GM12878 (cell line): ENCODE results near the gene ITK. TPM values are rescaled to one million over a fixed set of nuclear protein-coding genes. Genes with fewer than 3 reads are reported as not detected.

Source experiments
- ATAC-seq: fragments of 200-7000 bp; cut with Tn5 transposase; 3 replicates; pipeline ENCODE4 v1.9.1; 2020; ENCODE audit warnings: mild to moderate bottlenecking, moderate library complexity
- BruUV-seq: library from RNA; stranded (reverse); fragments of 400-500 nt; replicated peaks from 2 replicates; lab custom pipeline; 2021; lab: Mats Ljungman, UMichigan
- CTCF ChIA-PET: fragments of 300-600 bp; sonication (Branson Sonifier 250); formaldehyde crosslinking; extraction: SDS; loops from one replicate; lab custom pipeline; 2021; ENCODE audit warnings: inconsistent platforms; lab: Yijun Ruan, JAX
- POLR2A ChIA-PET: fragments of 350-600 bp; formaldehyde crosslinking; extraction: SDS; loops from one replicate; lab custom pipeline; 2021; ENCODE audit warnings: inconsistent platforms; lab: Charles Lee
- RAD21 ChIA-PET: fragments of 300-600 bp; sonication (Branson Sonifier 250); formaldehyde crosslinking; loops from one replicate; lab custom pipeline; 2023; ENCODE audit warnings: antibody characterized with exemption; ENCODE audit not compliant: unreplicated experiment; lab: Charles Lee
- SMC1A ChIA-PET: fragments of 300-600 bp; sonication (Branson Sonifier 250); formaldehyde crosslinking; loops from one replicate; lab custom pipeline; 2023; ENCODE audit not compliant: unreplicated experiment, uncharacterized antibody; lab: Charles Lee
- DNase-seq: peaks from one replicate; pipeline ENCODE4 v3.0.0-alpha.2; 2011; ENCODE audit warnings: low read depth, low spot score
- FAIRE-seq: peaks from 3 replicates; lab custom pipeline; 2011; peaks lifted over from hg19 to GRCh38; lab: Jason Lieb, UNC
- H2AFZ ChIP-seq: 2 replicates; pipeline ENCODE4 v1.6.0; 2011; ENCODE audit warnings: low read depth, low read length, control low read depth; ENCODE audit not compliant: control insufficient read depth
- H3K27ac ChIP-seq: 2 replicates; pipeline ENCODE4 v1.5.1; 2011; ENCODE audit warnings: control low read depth; ENCODE audit not compliant: control insufficient read depth, insufficient read depth
- H3K27me3 ChIP-seq, 2 experiments: replicated peaks in 1 of 2; 2 replicates each; pipeline versions ENCODE4 v1.6.0 to v1.6.1; 2011; ENCODE audit warnings: low read length in 1 of 2; ENCODE audit not compliant: control insufficient read depth in 2 of 2, insufficient read depth in 2 of 2
- H3K36me3 ChIP-seq, 2 experiments: 2 replicates each; pipeline ENCODE4 v1.5.1; 2011; ENCODE audit warnings: low read length in 1 of 2; ENCODE audit not compliant: control insufficient read depth in 2 of 2, insufficient read depth in 2 of 2
- H3K4me1 ChIP-seq: 2 replicates; pipeline ENCODE4 v1.6.1; 2011; ENCODE audit warnings: mild to moderate bottlenecking, low read length, moderate library complexity, mixed read lengths; ENCODE audit not compliant: control insufficient read depth, insufficient read depth
- H3K4me2 ChIP-seq: 2 replicates; pipeline ENCODE4 v1.6.0; 2011; ENCODE audit warnings: control low read depth; ENCODE audit not compliant: control insufficient read depth, insufficient read depth
- H3K4me3 ChIP-seq: fragments of 200-600 bp; sonication (generic); 2 replicates; pipeline ENCODE4 v1.5.1; 2016
- H3K79me2 ChIP-seq: 2 replicates; pipeline ENCODE4 v1.6.0; 2011; ENCODE audit warnings: low read length; ENCODE audit not compliant: control insufficient read depth, insufficient read depth
- H3K9ac ChIP-seq: 2 replicates; pipeline ENCODE4 v1.8.0; 2011; ENCODE audit warnings: low read length, control low read depth, mixed read lengths; ENCODE audit not compliant: control insufficient read depth, insufficient read depth
- H3K9me3 ChIP-seq: replicated peaks from 3 replicates; pipeline ENCODE4 v1.5.1; 2011; ENCODE audit warnings: mild to moderate bottlenecking, low read length; ENCODE audit not compliant: control insufficient read depth, insufficient read depth
- H4K20me1 ChIP-seq: 2 replicates; pipeline ENCODE4 v1.6.0; 2011; ENCODE audit not compliant: control insufficient read depth, insufficient read depth
- BHLHE40 ChIP-seq, 2 experiments: fragments of 450-650 bp in 1 of 2; IDR thresholded peaks; 2 replicates each; pipeline ENCODE4 v1.6.1; 2011 to 2017; ENCODE audit warnings: low read depth in 2 of 2, borderline replicate concordance in 1 of 2, improper control_type of control experiment in 1 of 2, low read length in 1 of 2, mild to moderate bottlenecking in 1 of 2
- CHD4 ChIP-seq: fragments of 200-600 bp; sonication (generic); IDR thresholded peaks from 2 replicates; pipeline ENCODE4 v1.6.1; 2016; ENCODE audit warnings: mild to moderate bottlenecking
- ETV6 ChIP-seq, 2 experiments: fragments of 450-650 bp in 1 of 2; IDR thresholded peaks in 1 of 2; conservative IDR thresholded peaks in 1 of 2; 2 replicates each; pipeline ENCODE4 v1.6.1; 2014; ENCODE audit warnings: antibody characterized with exemption in 1 of 2, borderline replicate concordance in 1 of 2, low read depth in 1 of 2, mild to moderate bottlenecking in 1 of 2, moderate library complexity in 1 of 2
- FOXM1 ChIP-seq: IDR thresholded peaks from 2 replicates; pipeline ENCODE4 v1.6.1; 2012; ENCODE audit warnings: low read depth, mild to moderate bottlenecking, inconsistent platforms, low read length, moderate library complexity
- IKZF2 ChIP-seq, 2 experiments: fragments of 450-650 bp; IDR thresholded peaks; 2 replicates each; pipeline ENCODE4 v1.6.1; 2017; ENCODE audit warnings: mild to moderate bottlenecking in 2 of 2, moderate library complexity in 2 of 2
- MEF2A ChIP-seq: IDR thresholded peaks from 2 replicates; pipeline ENCODE4 v1.6.1; 2011; ENCODE audit warnings: low read depth, mild to moderate bottlenecking, low read length, moderate library complexity; ENCODE audit not compliant: insufficient read depth
- MXI1 ChIP-seq: fragments of 150-350 bp; IDR thresholded peaks from 2 replicates; pipeline ENCODE4 v1.6.1; 2011; ENCODE audit warnings: low read depth, mild to moderate bottlenecking, inconsistent platforms, low read length, improper control_type of control experiment
- NRF1 ChIP-seq: conservative IDR thresholded peaks from 2 replicates; pipeline ENCODE4 v1.6.1; 2011; ENCODE audit warnings: mild to moderate bottlenecking, low read depth, low read length, improper control_type of control experiment
- PML ChIP-seq: IDR thresholded peaks from 2 replicates; pipeline ENCODE4 v1.6.1; 2012; ENCODE audit warnings: low read length, inconsistent platforms
- RAD21 ChIP-seq: IDR thresholded peaks from 2 replicates; pipeline ENCODE4 v1.6.1; 2011; ENCODE audit warnings: mild to moderate bottlenecking, low read depth, low read length, moderate library complexity; ENCODE audit not compliant: insufficient read depth
- RELA ChIP-seq: fragments of 450-650 bp; IDR thresholded peaks from 2 replicates; pipeline ENCODE4 v1.8.0; 2014; ENCODE audit warnings: borderline replicate concordance; ENCODE audit not compliant: partially characterized antibody
- RELB ChIP-seq: fragments of 450-650 bp; IDR thresholded peaks from 2 replicates; pipeline ENCODE4 v1.6.1; 2017; ENCODE audit warnings: low read depth, mild to moderate bottlenecking, moderate library complexity
- SKIL ChIP-seq: fragments of 450-650 bp; IDR thresholded peaks from 2 replicates; pipeline ENCODE4 v1.6.1; 2017; ENCODE audit warnings: mild to moderate bottlenecking, low read depth, inconsistent platforms; ENCODE audit not compliant: poor library complexity, severe bottlenecking
- SUZ12 ChIP-seq: fragments of 200-600 bp; sonication (generic); IDR thresholded peaks from one replicate; pipeline ENCODE4 v1.6.1; 2018; ENCODE audit warnings: antibody characterized with exemption, mild to moderate bottlenecking; ENCODE audit not compliant: unreplicated experiment
- TBL1XR1 ChIP-seq: IDR thresholded peaks from 2 replicates; pipeline ENCODE4 v1.6.1; 2012; ENCODE audit warnings: low read depth, low read length, improper control_type of control experiment
- USF1 ChIP-seq: IDR thresholded peaks from 2 replicates; pipeline ENCODE4 v1.6.1; 2011; ENCODE audit warnings: borderline replicate concordance, low read depth, mild to moderate bottlenecking, moderate library complexity, mixed read lengths, low read length; ENCODE audit not compliant: insufficient read depth; ENCODE audit errors: extremely low read length
- WRNIP1 ChIP-seq: IDR thresholded peaks from 2 replicates; pipeline ENCODE4 v1.6.1; 2011; ENCODE audit warnings: low read depth, low read length, improper control_type of control experiment, borderline replicate concordance
- ZZZ3 ChIP-seq: IDR thresholded peaks from 2 replicates; pipeline ENCODE4 v1.6.1; 2011; ENCODE audit warnings: low read depth; ENCODE audit not compliant: control insufficient read depth, insufficient read length
- in situ Hi-C: fragments of 300-500 bp; cut with MboI; formaldehyde crosslinking; loops from 9 replicates; pipeline ENCODE4 v1.14.3; 2018; ENCODE audit warnings: mixed read lengths
- intact Hi-C: fragments of 100-400 bp; cut with micrococcal nuclease; formaldehyde crosslinking; loops from one replicate; pipeline ENCODE4 v1.14.2; 2022; ENCODE audit not compliant: unreplicated experiment
- polyA plus RNA-seq, 11 experiments: library from polyadenylated mRNA; depleted of rRNA in 4 of 11; unstranded in 6 of 11; stranded (reverse) in 5 of 11; fragments of >200 nt; fragmentation: Nextera tagmentation in 4 of 11; fragmentation: Illumina TruSeq in 1 of 11; extraction: Ambion mirVana in 4 of 11; extraction: Trizol in 1 of 11; gene quantifications; 1 replicate in 1 of 11; 2 replicates in 10 of 11; pipeline versions ENCODE4 v1.2.1 to v1.2.3, GENCODE V29; 2011 to 2016; ENCODE audit warnings: inconsistent platforms in 2 of 11, missing spikeins in 2 of 11, low read depth in 1 of 11
- total RNA-seq, 4 experiments: library from RNA; depleted of rRNA in 3 of 4; stranded (reverse); fragments of >200 nt in 3 of 4; fragmentation: Illumina TruSeq in 1 of 4; extraction: Trizol in 1 of 4; gene quantifications; 2 replicates each; pipeline versions ENCODE4 v1.2.1 to v1.2.3, GENCODE V29; 2013 to 2021

ITK gene
- total and polyA plus RNA-seq, 10 of the 15 experiments (the other 5 are each of a cell fraction or from before 2014, with no cell fraction given) = 0.05 to 2.4 (median 0.76) TPM

GRCh38 chr5:157301066-157301465 is 120.4 kb downstream of the ITK start:
- Histone ChIP-seq H3K4me2 (no peak overlapping the region), H3K4me3 (no peak overlapping the region), H3K9ac (no peak overlapping the region), H3K79me2 (no peaks in the 10 kb centered on the region), H3K27ac (no peak overlapping the region), H4K20me1 (no peaks in the 10 kb centered on the region), H3K4me1 (no peaks in the 10 kb centered on the region), H3K36me3 (peaks cover 12 to 38% of the 10 kb centered on the region in 2 experiments), H3K27me3 (no peaks in the 10 kb centered on the region), H2AFZ (no peak overlapping the region), H3K9me3 (no peaks in the 10 kb centered on the region)
- in situ Hi-C loops = no loop called here
- FAIRE-seq (no peak), ATAC-seq (no peak), DNase-seq (no peak)
- POLR2A ChIA-PET = no interaction called here
- RAD21 ChIA-PET = no interaction called here
- SMC1A ChIA-PET = interaction anchor here (1.1 to 1.4 kb wide), 2 partner anchors 26 to 47 kb away, joined by 3 to 4 read pairs; no protein-coding TSS in a partner anchor
- CTCF ChIA-PET = interaction anchor here (13.9 kb wide), 1 partner anchor 45 kb away, joined by 213 read pairs; no protein-coding TSS in a partner anchor
- TF ChIP-seq NRF1 = no peak
- no peak for TF ChIP-seq USF1
- no peak for TF ChIP-seq RAD21
- no peak for TF ChIP-seq CHD4
- no peak for TF ChIP-seq RELB
- no peak for TF ChIP-seq WRNIP1
- no peak for TF ChIP-seq PML
- no peak for TF ChIP-seq ZZZ3
- no peak for TF ChIP-seq ETV6 (conservative IDR thresholded peaks at IDR 0.05 in 1 of 2, IDR thresholded peaks at IDR 0.05 in 1 of 2; ENCODE audit: borderline replicate concordance in 1 of 2, low read depth in 1 of 2)
- TF ChIP-seq IKZF2 (IDR thresholded peaks at IDR 0.05) = no peak
- no peak for TF ChIP-seq MXI1
- TF ChIP-seq MEF2A = no peak
- no peak for TF ChIP-seq TBL1XR1
- TF ChIP-seq BHLHE40 (IDR thresholded peaks at IDR 0.05; ENCODE audit: borderline replicate concordance in 1 of 2, low read depth in 2 of 2, low read length in 1 of 2) = no peak
- no peak for TF ChIP-seq SKIL
- TF ChIP-seq RELA = no peak
- no peak for TF ChIP-seq SUZ12
- no peak for TF ChIP-seq FOXM1
- intact Hi-C loops = no loop called here
- BruUV-seq = no TSS peak
